ENCODE measurements around the gene CPNE7. TPM values are rescaled to one million over a fixed set of nuclear protein-coding genes. Genes with fewer than 3 reads are reported as not detected.
A peak's percentile ranks its signal among the peaks of the same experiment; 100 is the strongest.

CPNE7 gene
- total and polyA plus RNA-seq, 2 of the 13 experiments (the other 11 are each of a cell fraction or from before 2014, with no cell fraction given), result 0.59 TPM; not detected in 1

DNA sequence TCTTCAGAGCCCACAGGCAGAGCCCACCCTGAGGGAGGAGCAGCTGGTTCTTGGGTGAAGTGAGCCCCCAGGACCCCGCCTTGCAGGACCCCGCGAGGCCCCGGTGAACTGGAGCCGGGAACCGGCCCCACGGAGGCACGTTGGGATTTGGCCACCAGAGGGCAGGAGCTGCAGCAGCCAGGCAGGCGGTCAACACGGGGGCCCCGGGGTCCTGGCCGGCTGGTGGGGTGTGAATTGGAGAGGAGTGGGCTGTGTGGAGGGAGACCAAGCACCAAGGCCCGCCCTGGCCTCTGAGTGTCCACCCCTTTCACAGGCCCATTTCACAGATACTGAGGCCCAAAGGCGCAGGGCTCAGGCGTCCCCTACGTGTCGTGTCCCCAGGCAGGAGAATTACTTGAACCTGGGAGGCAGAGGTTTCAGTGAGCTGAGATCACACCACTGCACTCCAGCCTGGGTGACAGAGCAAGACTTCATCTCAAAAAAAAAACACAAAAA is 40.1 kb downstream of the CPNE7 start (continued):
- TF ChIP-seq ZHX2 (IDR thresholded peaks at IDR 0.05; ENCODE audit: low read depth), result no peak
- TF ChIP-seq ZHX2 (CRISPR knock-in tag; IDR thresholded peaks at IDR 0.05; ENCODE audit: borderline replicate concordance), result no peak
- no peak for TF ChIP-seq SMARCE1 (IDR thresholded peaks at IDR 0.05; ENCODE audit: borderline replicate concordance)
- no peak for TF ChIP-seq ZBTB8A (CRISPR knock-in tag; IDR thresholded peaks at IDR 0.05; ENCODE audit: borderline replicate concordance, low read depth)
- TF ChIP-seq, protein P1, sequence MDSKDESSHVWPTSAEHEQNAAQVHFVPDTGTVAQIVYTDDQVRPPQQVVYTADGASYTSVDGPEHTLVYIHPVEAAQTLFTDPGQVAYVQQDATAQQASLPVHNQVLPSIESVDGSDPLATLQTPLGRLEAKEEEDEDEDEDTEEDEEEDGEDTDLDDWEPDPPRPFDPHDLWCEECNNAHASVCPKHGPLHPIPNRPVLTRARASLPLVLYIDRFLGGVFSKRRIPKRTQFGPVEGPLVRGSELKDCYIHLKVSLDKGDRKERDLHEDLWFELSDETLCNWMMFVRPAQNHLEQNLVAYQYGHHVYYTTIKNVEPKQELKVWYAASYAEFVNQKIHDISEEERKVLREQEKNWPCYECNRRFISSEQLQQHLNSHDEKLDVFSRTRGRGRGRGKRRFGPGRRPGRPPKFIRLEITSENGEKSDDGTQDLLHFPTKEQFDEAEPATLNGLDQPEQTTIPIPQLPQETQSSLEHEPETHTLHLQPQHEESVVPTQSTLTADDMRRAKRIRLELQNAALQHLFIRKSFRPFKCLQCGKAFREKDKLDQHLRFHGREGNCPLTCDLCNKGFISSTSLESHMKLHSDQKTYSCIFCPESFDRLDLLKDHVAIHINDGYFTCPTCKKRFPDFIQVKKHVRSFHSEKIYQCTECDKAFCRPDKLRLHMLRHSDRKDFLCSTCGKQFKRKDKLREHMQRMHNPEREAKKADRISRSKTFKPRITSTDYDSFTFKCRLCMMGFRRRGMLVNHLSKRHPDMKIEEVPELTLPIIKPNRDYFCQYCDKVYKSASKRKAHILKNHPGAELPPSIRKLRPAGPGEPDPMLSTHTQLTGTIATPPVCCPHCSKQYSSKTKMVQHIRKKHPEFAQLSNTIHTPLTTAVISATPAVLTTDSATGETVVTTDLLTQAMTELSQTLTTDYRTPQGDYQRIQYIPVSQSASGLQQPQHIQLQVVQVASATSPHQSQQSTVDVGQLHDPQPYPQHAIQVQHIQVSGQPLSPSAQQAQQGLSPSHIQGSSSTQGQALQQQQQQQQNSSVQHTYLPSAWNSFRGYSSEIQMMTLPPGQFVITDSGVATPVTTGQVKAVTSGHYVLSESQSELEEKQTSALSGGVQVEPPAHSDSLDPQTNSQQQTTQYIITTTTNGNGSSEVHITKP (CRISPR knock-in tag; IDR thresholded peaks at IDR 0.05; ENCODE audit: low read depth), result no peak
- TF ChIP-seq ZNF350 (CRISPR knock-in tag; IDR thresholded peaks at IDR 0.05; ENCODE audit: borderline replicate concordance, low read depth), result no peak
- TF ChIP-seq PITX1 (CRISPR knock-in tag; IDR thresholded peaks at IDR 0.05), result no peak
- no peak for TF ChIP-seq HNRNPUL1 (IDR thresholded peaks at IDR 0.05; ENCODE audit: low read depth, low read length)
- TF ChIP-seq YEATS2 (CRISPR knock-in tag; IDR thresholded peaks at IDR 0.05; ENCODE audit: borderline replicate concordance), result no peak
- no peak for TF ChIP-seq ZNF749 (CRISPR knock-in tag; IDR thresholded peaks at IDR 0.05; ENCODE audit: borderline replicate concordance)
- TF ChIP-seq FOXC1 (CRISPR knock-in tag; IDR thresholded peaks at IDR 0.05; ENCODE audit: borderline replicate concordance), result 0 out of 2 replicates have a peak, but pooled peaks have one; percentile 69
- TF ChIP-seq ZNF460 (CRISPR knock-in tag; IDR thresholded peaks at IDR 0.05; ENCODE audit: borderline replicate concordance), result no peak
- no peak for TF ChIP-seq CC2D1A (CRISPR knock-in tag; IDR thresholded peaks at IDR 0.05)
- peak; percentile 78 for TF ChIP-seq XRCC5 (optimal IDR thresholded peaks at IDR 0.05; ENCODE audit: low read length)
- no peak for TF ChIP-seq NKX3-1 (CRISPR knock-in tag; IDR thresholded peaks at IDR 0.05)
- no peak for TF ChIP-seq TCF7L2 (IDR thresholded peaks at IDR 0.05; ENCODE audit: low read depth, low read length)
- TF ChIP-seq ZNF574 (CRISPR knock-in tag; IDR thresholded peaks at IDR 0.05), result peak; percentile 57; the same call in 1 of the 2 replicates

Measured in HepG2 (cell line).